SK-N-SH (cell line): ENCODE measurements around the gene GRIN1. TPM values are rescaled to one million over a fixed set of nuclear protein-coding genes. Genes with fewer than 3 reads are reported as not detected.

Experiments used
- CTCF ChIA-PET: fragments of 300-600, 350-600 bp; formaldehyde crosslinking; extraction: SDS; loops from one replicate; lab custom pipeline; 2021; lab: Yijun Ruan, JAX
- POLR2A ChIA-PET: fragments of 350-600 bp; sonication (Branson Sonifier 250); formaldehyde crosslinking; extraction: SDS; loops from one replicate; lab custom pipeline; 2020; ENCODE audit warnings: antibody characterized with exemption, inconsistent platforms; lab: Yijun Ruan, JAX
- DNase-seq: peaks from one replicate; pipeline ENCODE4 v3.0.0; 2012
- H2AFZ ChIP-seq: fragments of 200-600 bp; sonication (generic); 2 replicates; pipeline ENCODE4 v1.8.1; 2016; ENCODE audit warnings: antibody characterized with exemption, mild to moderate bottlenecking, low read depth
- H3F3A ChIP-seq: fragments of 200-600 bp; sonication (generic); replicated peaks from 2 replicates; pipeline ENCODE3; 2016; ENCODE audit warnings: antibody characterized with exemption, mild to moderate bottlenecking; ENCODE audit not compliant: insufficient read depth
- H3K27ac ChIP-seq, 2 experiments: fragments of 200-500 bp in 1 of 2; fragments of 200-600 bp in 1 of 2; sonication (Bioruptor generic) in 1 of 2; sonication (generic), shearing (Covaris generic) in 1 of 2; 2 replicates each; pipeline versions ENCODE4 v1.5.1 to v1.6.1; 2014 to 2016; ENCODE audit warnings: low read depth in 2 of 2, inconsistent platforms in 1 of 2, low read length in 1 of 2, mild to moderate bottlenecking in 1 of 2, mixed read lengths in 1 of 2
- H3K27me3 ChIP-seq: fragments of 200-600 bp; sonication (generic), shearing (Covaris generic); 2 replicates; pipeline ENCODE4 v1.6.1; 2016; ENCODE audit warnings: mixed run types; ENCODE audit not compliant: insufficient read depth
- H3K36me3 ChIP-seq, 2 experiments: fragments of 200-500 bp in 1 of 2; fragments of 200-600 bp in 1 of 2; sonication (Bioruptor generic) in 1 of 2; sonication (generic) in 1 of 2; replicated peaks in 1 of 2; 2 replicates each; pipeline versions ENCODE3 to v1.5.1; 2014 to 2016; ENCODE audit warnings: low read length in 1 of 2, mild to moderate bottlenecking in 1 of 2; ENCODE audit not compliant: insufficient read depth in 2 of 2, control insufficient read depth in 1 of 2
- H3K4me1 ChIP-seq, 2 experiments: fragments of 200-500 bp in 1 of 2; fragments of 200-600 bp in 1 of 2; sonication (Bioruptor generic) in 1 of 2; sonication (generic), shearing (Covaris generic) in 1 of 2; 2 replicates each; pipeline versions ENCODE4 v1.5.1 to v1.6.1; 2014 to 2016; ENCODE audit warnings: low read depth in 1 of 2, low read length in 1 of 2, mixed run types in 1 of 2; ENCODE audit not compliant: insufficient read depth in 2 of 2, control insufficient read depth in 1 of 2
- H3K4me2 ChIP-seq: fragments of 200-600 bp; sonication (generic), shearing (Covaris generic); 2 replicates; pipeline ENCODE4 v1.6.1; 2017; ENCODE audit warnings: mixed run types
- H3K4me3 ChIP-seq, 2 experiments: fragments of 200-500 bp in 1 of 2; fragments of 200-600 bp in 1 of 2; sonication (Bioruptor generic) in 1 of 2; sonication (generic), shearing (Covaris generic) in 1 of 2; 2 replicates each; pipeline versions ENCODE4 v1.5.1 to v1.8.1; 2014 to 2016; ENCODE audit warnings: low read depth in 2 of 2, inconsistent platforms in 1 of 2, low read length in 1 of 2, mild to moderate bottlenecking in 1 of 2, mixed read lengths in 1 of 2, moderate library complexity in 1 of 2
- H3K79me2 ChIP-seq: fragments of 200-600 bp; sonication (generic); 2 replicates; pipeline ENCODE4 v1.8.1; 2017; ENCODE audit warnings: mild to moderate bottlenecking; ENCODE audit not compliant: insufficient read depth
- H3K9ac ChIP-seq: fragments of 200-600 bp; sonication (generic); 2 replicates; pipeline ENCODE4 v1.6.1; 2017; ENCODE audit warnings: mixed run types
- H3K9me2 ChIP-seq: fragments of 200-600 bp; sonication (generic); 2 replicates; pipeline ENCODE4 v1.6.1; 2017; ENCODE audit warnings: mixed run types
- H3K9me3 ChIP-seq: fragments of 200-600 bp; sonication (generic); 2 replicates; pipeline ENCODE4 v1.6.1; 2017; ENCODE audit warnings: mixed run types, mild to moderate bottlenecking, moderate library complexity
- H4K20me1 ChIP-seq: fragments of 200-600 bp; sonication (generic); 2 replicates; pipeline ENCODE4 v1.6.1; 2017; ENCODE audit warnings: mild to moderate bottlenecking, mixed run types; ENCODE audit not compliant: insufficient read depth
- CHD2 ChIP-seq: fragments of 150-350 bp; IDR thresholded peaks from 2 replicates; pipeline ENCODE4 v1.6.1; 2018; ENCODE audit warnings: low read length; ENCODE audit not compliant: partially characterized antibody
- ELF1 ChIP-seq: IDR thresholded peaks from 2 replicates; pipeline ENCODE4 v1.4.0; 2012
- EZH2phosphoT487 ChIP-seq: fragments of 200-600 bp; sonication (generic); IDR thresholded peaks from 2 replicates; pipeline ENCODE4 v1.6.1; 2017; ENCODE audit warnings: low read depth, mixed run types, mild to moderate bottlenecking, antibody characterized with exemption, moderate library complexity, borderline replicate concordance
- FOXM1 ChIP-seq: IDR thresholded peaks from 2 replicates; pipeline ENCODE4 v1.4.0; 2012; ENCODE audit warnings: low read depth, mild to moderate bottlenecking
- GABPA ChIP-seq: IDR thresholded peaks from 2 replicates; pipeline ENCODE4 v1.4.0; 2012; ENCODE audit warnings: low read depth, mild to moderate bottlenecking
- IRF3 ChIP-seq: fragments of 150-350 bp; IDR thresholded peaks from 2 replicates; pipeline ENCODE4 v1.6.1; 2016; ENCODE audit warnings: mild to moderate bottlenecking, low read depth, low read length
- JUND ChIP-seq: IDR thresholded peaks from 2 replicates; pipeline ENCODE4 v1.4.0; 2012
- MXI1 ChIP-seq: IDR thresholded peaks from 2 replicates; pipeline ENCODE4 v1.6.1; 2012; ENCODE audit warnings: mild to moderate bottlenecking, low read depth, low read length, improper control_type of control experiment
- NRF1 ChIP-seq: IDR thresholded peaks from 2 replicates; pipeline ENCODE4 v1.6.1; 2012; ENCODE audit warnings: low read depth, mild to moderate bottlenecking, low read length
- PBX3 ChIP-seq: IDR thresholded peaks from 2 replicates; pipeline ENCODE4; 2012
- POLR2AphosphoS5 ChIP-seq: IDR thresholded peaks from 2 replicates; pipeline ENCODE4 v1.6.1; 2012; ENCODE audit warnings: low read depth, low read length
- RAD21 ChIP-seq: IDR thresholded peaks from 2 replicates; pipeline ENCODE4 v1.6.1; 2012; ENCODE audit warnings: mild to moderate bottlenecking, low read length
- RCOR1 ChIP-seq: fragments of 150-350 bp; IDR thresholded peaks from 2 replicates; pipeline ENCODE4 v1.6.1; 2017; ENCODE audit warnings: antibody characterized with exemption, low read length
- REST ChIP-seq: IDR thresholded peaks from 2 replicates; pipeline ENCODE4 v1.6.1; 2012; ENCODE audit warnings: mild to moderate bottlenecking, low read depth, low read length, moderate library complexity
- SIN3A ChIP-seq: IDR thresholded peaks from 2 replicates; pipeline ENCODE4 v1.6.1; 2012; ENCODE audit warnings: low read depth, mild to moderate bottlenecking, low read length, moderate library complexity, borderline replicate concordance
- SMC3 ChIP-seq: IDR thresholded peaks from 2 replicates; pipeline ENCODE4 v1.6.1; 2012; ENCODE audit warnings: low read depth, low read length, improper control_type of control experiment
- TAF1 ChIP-seq: IDR thresholded peaks from 2 replicates; pipeline ENCODE4 v1.6.1; 2012; ENCODE audit warnings: low read depth, mild to moderate bottlenecking, low read length, moderate library complexity, borderline replicate concordance
- USF2 ChIP-seq: fragments of 150-350 bp; IDR thresholded peaks from 2 replicates; pipeline ENCODE4 v1.6.1; 2017; ENCODE audit warnings: antibody characterized with exemption, low read length, low read depth, borderline replicate concordance
- YY1 ChIP-seq: IDR thresholded peaks from 2 replicates; pipeline ENCODE4 v1.4.0; 2012; ENCODE audit warnings: low read depth, mild to moderate bottlenecking
- ZBTB33 ChIP-seq: IDR thresholded peaks from 2 replicates; pipeline ENCODE4 v1.4.0; 2012; ENCODE audit warnings: low read depth, borderline replicate concordance
- WGBS: methylation state at CpG from one replicate; pipeline ENCODE4 v1.1.6; 2017; ENCODE audit warnings: low lambda C conversion rate; 5-methylcytosine and 5-hydroxymethylcytosine counted together
- polyA plus RNA-seq, 3 experiments: library from polyadenylated mRNA; depleted of rRNA; stranded (reverse); fragments of >200 nt; gene quantifications; 2 replicates each; pipeline ENCODE4 v1.2.3, GENCODE V29; 2012

GRIN1 gene
- polyA plus RNA-seq, 1 of the 3 experiments (the other 2 are of a cell fraction): not detected

GRCh38 chr9:137200311-137201204 is 61.6 kb downstream of the GRIN1 start, which contains the start of gene TPRN:
Gene TPRN (minus strand): TSS chr9:137200741. CDS start chr9:137200711, 30 bp downstream.
- POLR2A ChIA-PET: interaction anchor here (0.6 to 1.4 kb wide), 7 partner anchors 8 to 222 kb away, joined by 3 to 9 read pairs (median 5); partner anchors contain the start of gene SSNA1
- H3K79me2 ChIP-seq: peaks cover 80% of the 10 kb centered on the region
- CTCF ChIA-PET: interaction anchor here (0.9 to 1.4 kb wide), 5 partner anchors 22 to 171 kb away, joined by 3 to 6 read pairs (median 3); partner anchors contain the start of genes NRARP and UAP1L1

More at GRCh38 chr9:137200311-137201204, 61.6 kb downstream of the GRIN1 start, which contains the start of gene TPRN:
- Histone ChIP-seq H3K4me1 (peaks cover 15 to 45% of the 10 kb centered on the region in 2 experiments; a peak in 3 of 4 replicates), H3K36me3 (no peaks in the 10 kb centered on the region), H2AFZ (peak within 1 kb of the TSS; percentile 83; the same call in 1 of the 2 replicates), H3K27ac (peak within 1 kb of the TSS; percentile 46 to 87; a peak in 3 of 4 replicates), H3K9me3 (no peaks in the 10 kb centered on the region), H3K4me3 (peak within 1 kb of the TSS; percentile 70 to 83), H3K4me2 (peak within 1 kb of the TSS; percentile 99), H3K9ac (peak within 1 kb of the TSS; percentile 66; the same call in 1 of the 2 replicates), H3K9me2 (no peaks in the 10 kb centered on the region), H3K27me3 (no peaks in the 10 kb centered on the region), H3F3A (peaks cover 14% of the 10 kb centered on the region), H4K20me1 (peaks cover 33% of the 10 kb centered on the region)
- 0% methylated on average over 15 of the region's 118 CpGs for WGBS
- peak; percentile 54; the same call in 1 of the 2 replicates for TF ChIP-seq SIN3A
- TF ChIP-seq JUND: no peak
- peak; percentile 96 for TF ChIP-seq ELF1
- peak; percentile 81 for TF ChIP-seq IRF3
- peak; percentile 59 for TF ChIP-seq GABPA
- TF ChIP-seq PBX3: no peak
- peak; percentile 56; the same call in 1 of the 2 replicates for TF ChIP-seq NRF1
- TF ChIP-seq RAD21: no peak
- peak; percentile 10; the same call in 1 of the 2 replicates for TF ChIP-seq USF2
- peak; percentile 54 for TF ChIP-seq MXI1
- peak; percentile 80 for TF ChIP-seq CHD2
- no peak for TF ChIP-seq ZBTB33
- TF ChIP-seq TAF1: peak; percentile 94
- no peak for TF ChIP-seq EZH2phosphoT487
- TF ChIP-seq POLR2AphosphoS5: peak; percentile 75
- TF ChIP-seq SMC3: no peak
- TF ChIP-seq YY1: peak; percentile 60; the same call in 1 of the 2 replicates
- no peak for TF ChIP-seq RCOR1
- no peak for TF ChIP-seq FOXM1
- peak; percentile 66 for TF ChIP-seq REST
- peak; percentile 100 for DNase-seq
